HG03196 (cell line): ENCODE measurements around the gene CCDC170.

Source experiments
- ATAC-seq: cut with Tn5 transposase; IDR thresholded peaks from one replicate; pipeline ENCODE4 v1.9.1; 2021; ENCODE audit not compliant: unreplicated experiment

CCDC170 gene

DNA sequence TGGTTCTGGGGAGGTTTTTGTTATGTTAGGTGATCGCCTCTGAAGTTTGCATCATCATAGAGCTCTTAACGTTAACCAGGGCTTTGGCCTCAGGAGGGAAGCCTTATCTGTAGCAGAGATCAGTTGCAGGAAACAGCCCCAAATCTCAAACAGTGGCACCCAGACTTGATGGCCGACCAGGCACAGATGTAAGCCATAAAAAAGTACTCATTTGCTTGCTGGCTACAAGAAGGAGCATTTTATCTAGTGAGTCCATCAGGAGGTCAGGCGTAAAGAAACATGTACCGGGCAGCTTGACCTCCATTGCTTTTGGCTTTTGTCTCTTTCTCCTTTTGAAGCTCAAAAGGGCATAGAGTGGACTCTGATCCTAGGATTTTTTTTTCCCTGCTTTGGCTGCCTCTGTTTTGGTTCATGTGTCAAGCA lies 122.3 kb downstream of the CCDC170 start:
- no peak for ATAC-seq

GRCh38 chr6:151616600-151616999 lies 122.8 kb downstream of the CCDC170 start:
- no peak for ATAC-seq

DNA sequence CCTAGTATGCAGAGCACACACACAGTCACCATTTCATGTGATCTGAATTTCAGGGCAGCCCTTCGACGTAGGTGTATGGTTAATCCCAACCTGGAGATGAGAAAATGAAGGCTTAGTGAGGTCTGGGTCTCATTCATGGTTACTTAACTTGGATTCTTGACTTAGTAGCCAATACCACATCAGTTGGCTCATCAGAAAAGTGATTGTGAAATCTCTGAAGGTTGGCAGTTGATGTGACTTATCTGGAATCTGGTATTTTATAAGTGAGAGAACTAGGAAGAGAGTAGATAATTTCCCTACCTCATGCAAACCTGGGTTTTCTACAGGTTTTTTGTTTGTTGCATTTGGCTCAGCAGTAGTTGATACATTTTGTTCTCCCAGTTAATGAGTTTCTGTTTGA lies 123.7 kb downstream of the CCDC170 start:
- ATAC-seq = no peak

DNA sequence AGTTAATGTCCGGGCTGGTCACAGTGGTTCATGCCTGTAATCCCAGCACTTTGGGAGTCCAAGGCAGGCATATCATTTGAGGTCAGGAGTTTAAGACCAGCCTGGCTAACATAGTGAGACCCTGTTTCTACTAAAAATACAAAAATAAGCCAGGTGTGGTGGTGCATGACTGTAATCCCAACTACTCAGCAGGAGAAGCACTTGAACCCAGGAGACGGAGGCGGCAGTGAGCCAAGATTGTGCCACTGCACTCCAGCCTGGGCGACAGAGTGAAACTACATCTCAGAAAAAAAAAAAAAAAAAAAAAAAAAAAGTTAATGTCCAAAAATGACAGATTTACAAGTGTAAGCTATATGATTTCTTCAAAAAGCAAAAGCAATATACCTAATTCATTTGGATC lies 124.9 kb downstream of the CCDC170 start:
- ATAC-seq = no peak

GRCh38 chr6:151620179-151620578 lies 126.4 kb downstream of the CCDC170 start:
- no peak for ATAC-seq

GRCh38 chr6:151624071-151624470 lies 130.3 kb downstream of the CCDC170 start:
- ATAC-seq = no peak

- ATAC-seq = no peak
These were observed 130.7 kb downstream of the CCDC170 start for GRCh38 chr6:151624481-151624880.

GRCh38 chr6:151624900-151625536 lies 131.2 kb downstream of the CCDC170 start:
- ATAC-seq = no peak

DNA sequence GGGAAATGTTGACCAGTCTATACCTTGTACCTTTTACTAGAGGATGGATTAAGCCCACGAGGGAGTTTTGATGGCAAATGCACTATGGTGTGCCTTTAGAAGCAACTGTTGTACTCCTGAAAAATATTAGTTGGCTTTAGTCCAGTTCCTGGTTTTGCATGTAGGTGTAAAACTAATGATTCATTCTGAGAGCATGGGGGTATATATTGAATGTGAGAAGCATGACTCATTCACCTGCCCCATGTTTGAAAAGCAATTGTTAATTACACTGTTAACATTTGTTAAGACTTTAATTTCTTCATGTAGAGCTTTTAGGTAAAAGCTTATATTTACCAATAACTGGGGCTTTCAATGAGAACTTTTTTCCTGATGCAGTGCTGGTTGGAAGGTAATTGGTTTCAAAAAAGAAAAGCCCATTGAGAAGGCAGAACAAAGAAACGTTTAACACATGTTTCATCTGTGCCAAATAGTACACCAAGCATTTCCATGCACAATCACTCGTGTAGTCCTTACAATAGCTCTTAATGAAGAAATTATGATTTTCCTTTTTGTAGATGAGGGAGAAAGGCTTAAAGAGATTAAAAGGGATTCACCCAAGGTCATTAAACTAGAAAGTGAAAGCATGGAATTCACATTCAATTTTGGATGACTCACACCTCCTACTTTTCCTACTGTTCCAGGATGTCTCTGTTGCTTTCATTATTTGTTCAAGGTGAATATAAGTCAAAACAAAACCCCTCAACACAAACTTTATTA lies 134.1 kb downstream of the CCDC170 start:
- ATAC-seq = peak; percentile 79

DNA sequence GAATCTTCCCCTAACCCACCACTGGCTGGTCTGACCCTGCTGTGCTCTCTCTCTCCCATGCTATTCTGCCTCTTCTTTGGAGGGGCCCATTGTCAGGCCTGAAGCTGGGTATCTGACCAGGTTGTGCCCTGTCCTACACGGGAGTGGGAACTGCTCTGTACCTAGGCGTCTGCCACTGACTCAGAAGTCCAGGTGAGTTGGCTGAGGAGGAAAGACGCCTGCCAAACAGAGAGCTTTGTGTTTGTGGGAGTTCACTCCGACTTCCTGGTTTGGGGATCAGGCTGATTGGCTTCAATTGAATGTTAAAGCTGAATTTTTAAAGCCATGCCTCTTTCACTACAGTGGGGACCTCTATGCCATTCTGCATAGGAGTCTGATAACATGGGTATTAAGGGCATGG lies 136.0 kb downstream of the CCDC170 start:
- ATAC-seq = no peak

DNA sequence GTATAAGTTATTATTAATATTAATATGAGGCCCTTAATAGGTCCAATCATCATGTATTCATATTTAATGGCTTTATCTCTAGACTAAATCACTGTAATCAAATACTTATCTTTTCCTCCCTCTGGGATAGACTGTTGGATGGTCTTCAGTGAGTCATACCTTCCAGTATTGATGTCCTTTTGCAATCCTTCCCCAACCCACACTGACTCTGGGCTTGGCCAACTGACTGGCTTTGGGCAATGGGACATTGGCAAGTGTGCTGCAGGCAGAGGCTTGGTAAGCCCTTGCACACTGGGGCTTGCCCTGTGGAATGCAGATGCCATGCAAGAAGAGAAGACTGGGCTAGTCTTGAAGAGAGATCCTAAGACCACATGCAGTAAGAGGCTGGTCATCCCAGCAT lies 136.6 kb downstream of the CCDC170 start:
- no peak for ATAC-seq

- no peak for ATAC-seq
These were observed 137.3 kb downstream of the CCDC170 start for GRCh38 chr6:151630991-151631655.

DNA sequence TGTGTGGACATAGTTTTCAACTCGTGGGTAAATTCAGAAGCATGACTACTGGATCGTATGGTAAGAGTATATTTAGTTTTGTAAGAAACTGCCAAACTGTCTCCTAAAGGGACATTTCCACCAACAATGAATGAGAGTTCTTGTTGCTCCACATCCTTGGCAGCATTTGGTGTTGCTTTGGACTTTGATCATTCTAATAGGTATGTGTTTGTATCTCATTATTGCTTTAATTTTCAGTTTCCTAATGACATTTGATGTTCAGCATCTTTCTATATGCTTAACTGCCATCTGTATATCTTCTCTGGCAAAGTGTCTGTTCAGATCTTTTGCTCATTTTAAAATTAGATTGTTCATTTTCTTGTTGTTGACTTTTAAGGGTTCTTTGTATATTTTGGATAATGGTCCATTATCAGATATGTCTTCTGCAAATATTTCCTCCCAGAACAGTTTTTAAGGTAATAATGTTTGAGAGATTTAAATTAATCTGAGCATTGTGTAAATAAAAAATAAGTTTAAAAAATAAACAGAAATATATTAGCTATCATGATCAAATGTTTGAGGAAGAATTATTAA lies 138.7 kb downstream of the CCDC170 start:
- ATAC-seq = no peak

DNA sequence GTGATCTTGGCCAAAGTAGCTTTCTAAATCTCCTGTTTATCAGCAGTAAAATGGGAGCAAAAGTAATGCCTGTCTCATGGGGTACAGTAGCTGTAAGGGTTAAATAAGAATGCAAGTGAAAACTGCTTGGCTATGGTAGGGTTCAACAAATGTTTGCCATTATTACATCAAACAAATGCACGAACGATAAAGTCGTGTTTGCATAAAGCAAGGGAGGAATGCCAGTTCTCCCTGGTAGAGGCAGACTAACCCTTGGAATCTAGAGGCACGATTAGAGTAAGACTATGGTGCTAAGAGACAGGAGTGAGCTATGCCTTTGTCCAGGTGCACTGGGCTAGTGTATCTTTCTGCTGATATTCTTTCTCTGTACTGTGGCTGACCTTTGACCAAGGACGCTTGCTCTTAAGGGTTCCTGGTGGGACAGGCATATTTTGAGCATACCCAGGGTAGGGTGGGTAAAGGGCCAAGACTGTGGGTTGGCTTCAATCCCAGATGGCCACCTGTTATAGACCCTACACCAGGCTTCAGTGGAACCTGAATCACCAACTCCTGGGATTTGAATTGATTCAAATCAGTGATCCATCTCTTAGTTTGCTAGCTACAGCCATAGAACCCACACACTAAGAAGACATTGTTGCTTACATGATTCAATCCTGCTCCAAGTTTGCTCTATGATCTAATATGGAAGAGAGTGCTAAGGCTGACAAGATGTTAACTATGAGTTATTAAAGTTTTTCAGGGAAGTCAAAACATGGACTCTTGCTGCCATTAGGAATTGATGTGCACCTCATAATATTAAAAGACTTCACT lies 139.9 kb downstream of the CCDC170 start:
- ATAC-seq = no peak

DNA sequence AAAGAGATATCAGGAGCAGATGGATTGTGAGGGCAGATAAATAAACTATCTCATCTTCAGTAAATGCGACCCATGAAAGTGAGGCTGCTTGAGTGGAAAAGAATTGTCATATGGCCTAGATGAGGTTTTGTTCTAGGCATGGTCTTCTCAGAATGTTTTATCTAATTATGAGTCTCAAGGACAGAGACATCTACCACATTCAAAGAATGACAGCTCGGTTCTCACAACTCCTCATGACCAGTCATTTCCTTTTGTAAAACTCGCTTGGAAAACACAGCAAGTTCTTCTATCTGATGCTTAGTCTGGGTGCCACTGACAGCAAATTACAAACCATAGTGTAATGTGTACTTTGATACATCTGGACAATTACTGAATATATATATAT lies 140.5 kb downstream of the CCDC170 start:
- no peak for ATAC-seq

GRCh38 chr6:151635741-151636140 lies 141.9 kb downstream of the CCDC170 start:
- no peak for ATAC-seq

- ATAC-seq = no peak
These were observed 144.0 kb downstream of the CCDC170 start for GRCh38 chr6:151637814-151638213.

DNA sequence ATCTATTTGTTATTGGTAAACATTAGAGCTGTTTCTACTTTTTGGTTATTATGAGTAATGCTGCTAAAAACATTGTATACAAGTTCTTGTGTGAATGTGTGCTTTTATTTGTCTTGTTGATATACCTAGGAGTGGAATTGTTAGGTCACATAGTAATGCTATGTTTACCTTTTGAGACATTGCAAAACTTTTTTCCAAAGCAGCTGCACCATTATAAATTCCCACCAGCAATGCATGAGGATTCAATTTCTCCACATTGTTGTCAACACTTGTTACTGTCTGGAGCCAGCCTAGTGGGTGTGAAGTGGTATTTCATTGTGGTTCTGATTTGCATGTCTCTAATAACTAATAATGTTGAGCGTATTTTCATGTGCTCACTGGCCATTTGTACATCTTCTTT lies 145.9 kb downstream of the CCDC170 start:
- no peak for ATAC-seq

GRCh38 chr6:151641028-151641427 lies 147.2 kb downstream of the CCDC170 start:
- no peak for ATAC-seq

- no peak for ATAC-seq
These were observed 154.3 kb downstream of the CCDC170 start for GRCh38 chr6:151647976-151648639.
